K562 (cell line): ENCODE measurements around the gene GABRR2. TPM values are rescaled to one million over a fixed set of nuclear protein-coding genes. Genes with fewer than 3 reads are reported as not detected.

Experiments used
- ATAC-seq: fragments of 200-7000 bp; cut with Tn5 transposase; 3 replicates; pipeline ENCODE4 v1.9.1; 2020; ENCODE audit warnings: moderate library complexity
- BruUV-seq: library from RNA; stranded (reverse); fragments of 400-500 nt; replicated peaks from 2 replicates; lab custom pipeline; 2021; lab: Mats Ljungman, UMichigan
- CTCF ChIA-PET: fragments of 300-600 bp; formaldehyde crosslinking; extraction: SDS; loops from one replicate; lab custom pipeline; 2021; ENCODE audit warnings: low intra/inter-chr PET ratio; lab: Yijun Ruan, JAX
- POLR2A ChIA-PET: fragments of 300-600, 350-650 bp; sonication (Branson Sonifier 250); formaldehyde crosslinking; extraction: SDS; loops from one replicate; lab custom pipeline; 2021; ENCODE audit warnings: antibody characterized with exemption, inconsistent platforms; lab: Yijun Ruan, JAX
- DNase-seq, 4 experiments: peaks; one replicate each; pipeline versions ENCODE4 v3.0.0 to v3.0.0-alpha.2; 2011 to 2018; ENCODE audit warnings: low spot score in 3 of 4, mixed read lengths in 3 of 4; ENCODE audit errors: extremely low read depth in 1 of 4
- FAIRE-seq: peaks from 2 replicates; lab custom pipeline; 2011; peaks lifted over from hg19 to GRCh38; lab: Jason Lieb, UNC
- H2AFZ ChIP-seq: 2 replicates; pipeline ENCODE4 v1.6.0; 2011; ENCODE audit warnings: low read depth, low read length, control low read depth, inconsistent platforms
- H3K27ac ChIP-seq: fragments of 200-600 bp; 3 replicates; pipeline ENCODE4 v1.8.0; 2011; ENCODE audit warnings: low read depth, mild to moderate bottlenecking, control low read depth, inconsistent platforms, low read length, moderate library complexity, mixed read lengths; ENCODE audit errors: extremely low read depth
- H3K27me3 ChIP-seq, 2 experiments: fragments of 300-600 bp in 1 of 2; 2 replicates in 1 of 2; 3 replicates in 1 of 2; pipeline versions ENCODE4 v1.6.0 to v1.8.0; 2011; ENCODE audit warnings: inconsistent platforms in 2 of 2, low read length in 2 of 2, mild to moderate bottlenecking in 1 of 2, mixed read lengths in 1 of 2, moderate library complexity in 1 of 2; ENCODE audit not compliant: control insufficient read depth in 2 of 2, insufficient read depth in 2 of 2
- H3K36me3 ChIP-seq: fragments of 300-600 bp; 3 replicates; pipeline ENCODE4 v1.8.0; 2011; ENCODE audit warnings: mild to moderate bottlenecking, low read length, inconsistent platforms; ENCODE audit not compliant: control insufficient read depth, insufficient read depth
- H3K4me1 ChIP-seq, 2 experiments: fragments of 200-600 bp in 1 of 2; replicated peaks in 1 of 2; 2 replicates in 1 of 2; 3 replicates in 1 of 2; pipeline versions ENCODE4 v1.5.1 to v1.8.0; 2011; ENCODE audit warnings: inconsistent platforms in 2 of 2, low read length in 2 of 2, mild to moderate bottlenecking in 1 of 2, mixed read lengths in 1 of 2, moderate library complexity in 1 of 2; ENCODE audit not compliant: control insufficient read depth in 2 of 2, insufficient read depth in 2 of 2
- H3K4me2 ChIP-seq: 2 replicates; pipeline ENCODE4 v1.6.1; 2011; ENCODE audit warnings: low read length, control low read depth, inconsistent platforms, mixed read lengths; ENCODE audit not compliant: insufficient read depth
- H3K4me3 ChIP-seq: fragments of 200-600 bp; sonication (generic), shearing (Covaris generic); 2 replicates; pipeline ENCODE4 v1.5.1; 2016; ENCODE audit warnings: control low read depth, inconsistent platforms
- H3K79me2 ChIP-seq: fragments of 200-600 bp; 3 replicates; pipeline ENCODE4 v1.8.0; 2011; ENCODE audit warnings: low read length, inconsistent platforms; ENCODE audit not compliant: control insufficient read depth, insufficient read depth
- H3K9ac ChIP-seq, 2 experiments: 2 replicates each; pipeline versions ENCODE4 v1.6.0 to v1.6.1; 2011; ENCODE audit warnings: low read depth in 2 of 2, low read length in 2 of 2, control low read depth in 1 of 2, inconsistent platforms in 1 of 2, mild to moderate bottlenecking in 1 of 2, mixed read lengths in 1 of 2; ENCODE audit not compliant: insufficient read depth in 1 of 2
- H3K9me1 ChIP-seq: one replicate; pipeline ENCODE4 v1.6.0; 2011; ENCODE audit warnings: inconsistent platforms, mild to moderate bottlenecking, low read length, moderate library complexity; ENCODE audit not compliant: control insufficient read depth, insufficient read depth
- H3K9me3 ChIP-seq: replicated peaks from 2 replicates; pipeline ENCODE4 v1.5.1; 2011; ENCODE audit warnings: low read depth, low read length, inconsistent platforms; ENCODE audit not compliant: control insufficient read depth, insufficient read depth
- H4K20me1 ChIP-seq: replicated peaks from 2 replicates; pipeline ENCODE4 v1.6.1; 2011; ENCODE audit warnings: low read length, inconsistent platforms, mixed read lengths; ENCODE audit not compliant: control insufficient read depth, insufficient read depth
- DLX4 ChIP-seq: fragments of 250-450 bp; sonication (Bioruptor Pico); IDR thresholded peaks from 2 replicates; pipeline ENCODE4 v1.6.1; 2021; ENCODE audit warnings: mild to moderate bottlenecking
- FOXK2 ChIP-seq, 2 experiments: fragments of 450-650 bp; IDR thresholded peaks in 1 of 2; conservative IDR thresholded peaks in 1 of 2; 2 replicates each; pipeline ENCODE4 v1.6.1; 2016; ENCODE audit warnings: low read depth in 2 of 2, mild to moderate bottlenecking in 1 of 2
- HNRNPL ChIP-seq: fragments of 200-400 bp; formaldehyde crosslinking; IDR thresholded peaks from 2 replicates; pipeline ENCODE4 v1.6.1; 2017; ENCODE audit warnings: low read depth, mild to moderate bottlenecking, low read length
- HOXB6 ChIP-seq: fragments of 250-450 bp; sonication (Bioruptor Pico); IDR thresholded peaks from 2 replicates; pipeline ENCODE4 v1.5.1; 2022; ENCODE audit warnings: mild to moderate bottlenecking, borderline replicate concordance
- PRPF4 ChIP-seq: fragments of 200-400 bp; formaldehyde crosslinking; IDR thresholded peaks from one replicate; pipeline ENCODE4 v1.6.1; 2017; ENCODE audit warnings: low read length, low read depth, mild to moderate bottlenecking; ENCODE audit not compliant: insufficient read depth, poor library complexity, severe bottlenecking
- RCOR1 ChIP-seq, 2 experiments: IDR thresholded peaks; 2 replicates each; pipeline ENCODE4 v1.6.1; 2012; ENCODE audit warnings: low read depth in 2 of 2, low read length in 2 of 2, borderline replicate concordance in 1 of 2, improper control_type of control experiment in 1 of 2
- ZNF12 ChIP-seq: sonication (generic); formaldehyde crosslinking; IDR thresholded peaks from 2 replicates; pipeline ENCODE4 v1.4.0; 2020; ENCODE audit warnings: mild to moderate bottlenecking, missing genetic modification reagents
- whole genome bisulfite sequencing: fragments of 100-300 bp; shearing (Covaris generic); methylation state at CpG from one replicate; pipeline ENCODE4 v1.1.6; 2016; ENCODE audit warnings: low coverage, mixed read lengths; ENCODE audit not compliant: insufficient coverage; ENCODE audit errors: missing lambda C conversion rate; 5-methylcytosine and 5-hydroxymethylcytosine counted together
- in situ Hi-C: fragments of 300-500 bp; cut with MboI; formaldehyde crosslinking; loops from 4 replicates; pipeline ENCODE4 v1.15.0; 2018; ENCODE audit warnings: inconsistent platforms, mixed read lengths
- intact Hi-C: fragments of 100-400 bp; cut with micrococcal nuclease; formaldehyde crosslinking; loops from 2 replicates; pipeline ENCODE4 v1.14.2; 2022
- polyA plus RNA-seq, 8 experiments: library from polyadenylated mRNA; depleted of rRNA in 4 of 8; stranded (reverse) in 5 of 8; unstranded in 3 of 8; fragments of >200 nt; fragmentation: Nextera tagmentation in 2 of 8; fragmentation: Illumina TruSeq in 1 of 8; extraction: Ambion mirVana in 2 of 8; extraction: Trizol in 1 of 8; gene quantifications; 2 replicates each; pipeline versions ENCODE4 v1.2.1 to v1.2.3, GENCODE V29; 2011 to 2014; ENCODE audit warnings: inconsistent platforms in 1 of 8, missing spikeins in 1 of 8
- total RNA-seq, 7 experiments: library from RNA; depleted of rRNA in 6 of 7; stranded (reverse); fragments of >200 nt in 6 of 7; fragmentation: Illumina TruSeq in 2 of 7; extraction: Trizol in 2 of 7; gene quantifications; 2 replicates each; pipeline versions ENCODE4 v1.2.1 to v1.2.3, GENCODE V29; 2011 to 2021; ENCODE audit warnings: low replicate concordance in 1 of 7

The GABRR2 gene
- total and polyA plus RNA-seq, 9 of the 15 experiments (the other 6 are each of a cell fraction or from before 2014, with no cell fraction given): 0.09 to 0.13 (median 0.10) TPM; not detected in 6

GRCh38 chr6:89346433-89346832 lies 31.3 kb upstream of the GABRR2 start:
- Histone ChIP-seq H3K4me2 (no peak overlapping the region), H3K27ac (no peak overlapping the region), H3K36me3 (peaks cover 9% of the 10 kb centered on the region; the same call in 1 of the 3 replicates), H3K4me1 (peaks cover 5 to 18% of the 10 kb centered on the region in 2 experiments), H3K27me3 (no peaks in the 10 kb centered on the region), H3K9ac (no peak overlapping the region), H3K9me1 (no peaks in the 10 kb centered on the region), H2AFZ (no peak overlapping the region), H3K79me2 (peaks cover 55% of the 10 kb centered on the region), H3K9me3 (no peaks in the 10 kb centered on the region), H3K4me3 (no peak overlapping the region), H4K20me1 (no peaks in the 10 kb centered on the region; the same call in 1 of the 2 replicates)
- no TSS peak for BruUV-seq
- POLR2A ChIA-PET: no interaction called here
- FAIRE-seq (no peak), DNase-seq (no peak), ATAC-seq (no peak)
- TF ChIP-seq DLX4 (CRISPR knock-in tag) (no peak), PRPF4 (no peak), FOXK2 (conservative IDR thresholded peaks at IDR 0.05 in 1 of 2, IDR thresholded peaks at IDR 0.05 in 1 of 2; ENCODE audit: low read depth in 2 of 2) (no peak), RCOR1 (IDR thresholded peaks at IDR 0.05; ENCODE audit: borderline replicate concordance in 1 of 2, low read depth in 2 of 2, low read length in 2 of 2) (no peak), ZNF12 (CRISPR knock-in tag) (no peak), HNRNPL (no peak), HOXB6 (CRISPR knock-in tag) (no peak)
- 95% methylated on average over 3 of the region's 4 CpGs for WGBS
- in situ Hi-C loops: no loop called here
- intact Hi-C loops: no loop called here
- CTCF ChIA-PET: no interaction called here
